H9 (cell line): ENCODE data around the gene SLC25A36. TPM values are rescaled to one million over a fixed set of nuclear protein-coding genes. Genes with fewer than 3 reads are reported as not detected.

Source experiments
- DNase-seq: peaks from one replicate; pipeline ENCODE4 v3.0.0-alpha.2; 2017
- H2AFZ ChIP-seq: one replicate; pipeline ENCODE4 v1.6.1; 2013; ENCODE audit warnings: mild to moderate bottlenecking, low read length, control low read depth, moderate library complexity
- H2AK5ac ChIP-seq: 2 replicates; pipeline ENCODE4 v1.6.1; 2013; ENCODE audit warnings: low read length, control low read depth, mixed read lengths; ENCODE audit not compliant: insufficient read length
- H2BK120ac ChIP-seq: one replicate; pipeline ENCODE4 v1.6.1; 2013; ENCODE audit warnings: low read depth, mild to moderate bottlenecking, low read length, control low read depth, inconsistent platforms; ENCODE audit not compliant: poor library complexity, severe bottlenecking
- H2BK12ac ChIP-seq: 2 replicates; pipeline ENCODE4 v1.6.1; 2013; ENCODE audit warnings: low read length, control low read depth, mixed read lengths, low read depth; ENCODE audit not compliant: insufficient read length
- H2BK15ac ChIP-seq: 2 replicates; pipeline ENCODE4 v1.6.1; 2013; ENCODE audit warnings: low read depth, low read length, control low read depth
- H2BK20ac ChIP-seq: one replicate; pipeline ENCODE4 v1.6.1; 2013; ENCODE audit warnings: low read depth, mild to moderate bottlenecking, low read length, control low read depth, inconsistent platforms; ENCODE audit not compliant: poor library complexity, severe bottlenecking
- H2BK5ac ChIP-seq: 2 replicates; pipeline ENCODE4 v1.6.1; 2013; ENCODE audit warnings: low read length, control low read depth, mixed read lengths; ENCODE audit not compliant: insufficient read length
- H3K14ac ChIP-seq: 2 replicates; pipeline ENCODE4 v1.6.1; 2013; ENCODE audit warnings: low read length, control low read depth; ENCODE audit not compliant: insufficient read depth
- H3K18ac ChIP-seq: 2 replicates; pipeline ENCODE4 v1.6.1; 2013; ENCODE audit warnings: low read depth, mild to moderate bottlenecking, mixed read lengths, low read length, control low read depth; ENCODE audit not compliant: insufficient read length
- H3K23ac ChIP-seq: 2 replicates; pipeline ENCODE4 v1.6.1; 2013; ENCODE audit warnings: low read length, control low read depth, mixed read lengths, low read depth; ENCODE audit not compliant: insufficient read length
- H3K23me2 ChIP-seq: 2 replicates; pipeline ENCODE4 v1.6.1; 2013; ENCODE audit warnings: low read depth, mild to moderate bottlenecking, mixed read lengths, low read length, control low read depth; ENCODE audit not compliant: insufficient read length, poor library complexity, severe bottlenecking
- H3K27ac ChIP-seq: 2 replicates; pipeline ENCODE4 v1.5.1; 2013; ENCODE audit warnings: low read length, control low read depth, mixed read lengths, low read depth; ENCODE audit not compliant: insufficient read length
- H3K27me3 ChIP-seq: 2 replicates; pipeline ENCODE4 v1.6.1; 2013; ENCODE audit warnings: low read length, control low read depth, inconsistent platforms; ENCODE audit not compliant: insufficient read depth
- H3K4ac ChIP-seq: 2 replicates; pipeline ENCODE4 v1.6.1; 2013; ENCODE audit warnings: low read depth, mild to moderate bottlenecking, control low read depth, inconsistent platforms, low read length, moderate library complexity
- H3K4me1 ChIP-seq: 2 replicates; pipeline ENCODE4 v1.6.1; 2013; ENCODE audit warnings: low read length, control low read depth, inconsistent platforms; ENCODE audit not compliant: insufficient read depth
- H3K4me2 ChIP-seq: 2 replicates; pipeline ENCODE4 v1.6.1; 2013; ENCODE audit warnings: low read length, control low read depth, mixed read lengths; ENCODE audit not compliant: insufficient read length, insufficient read depth
- H3K56ac ChIP-seq: 2 replicates; pipeline ENCODE4 v1.6.1; 2013; ENCODE audit warnings: low read depth, mild to moderate bottlenecking, mixed read lengths, low read length, control low read depth; ENCODE audit not compliant: insufficient read length
- H3K79me1 ChIP-seq: 2 replicates; pipeline ENCODE4 v1.6.1; 2013; ENCODE audit warnings: low read depth, mild to moderate bottlenecking, moderate library complexity, low read length, control low read depth, inconsistent platforms; ENCODE audit not compliant: insufficient read depth, poor library complexity, severe bottlenecking
- H3K79me2 ChIP-seq: 2 replicates; pipeline ENCODE4 v1.6.1; 2013; ENCODE audit warnings: low read length, control low read depth, inconsistent platforms; ENCODE audit not compliant: insufficient read depth
- H3K9ac ChIP-seq: 2 replicates; pipeline ENCODE4 v1.6.1; 2013; ENCODE audit warnings: low read length, control low read depth, mixed read lengths; ENCODE audit not compliant: insufficient read length; ENCODE audit errors: extremely low read depth
- H3K9me3 ChIP-seq: one replicate; pipeline ENCODE4 v1.6.1; 2013; ENCODE audit warnings: low read depth, low read length, inconsistent platforms; ENCODE audit not compliant: control insufficient read depth
- H3T11ph ChIP-seq: one replicate; pipeline ENCODE4 v1.6.1; 2013; ENCODE audit warnings: mild to moderate bottlenecking, low read length, control low read depth, inconsistent platforms
- H4K20me1 ChIP-seq: one replicate; pipeline ENCODE4 v1.6.1; 2013; ENCODE audit not compliant: control insufficient read depth, insufficient read length, insufficient read depth
- H4K5ac ChIP-seq: 2 replicates; pipeline ENCODE4 v1.6.1; 2013; ENCODE audit warnings: low read depth, mild to moderate bottlenecking, mixed read lengths, low read length, control low read depth; ENCODE audit not compliant: insufficient read length
- H4K8ac ChIP-seq: replicated peaks from 2 replicates; pipeline ENCODE4 v1.6.1; 2013; ENCODE audit warnings: low read length, control low read depth, mixed read lengths, low read depth; ENCODE audit not compliant: insufficient read length
- H4K91ac ChIP-seq: 2 replicates; pipeline ENCODE4 v1.6.1; 2013; ENCODE audit warnings: low read depth, mild to moderate bottlenecking, moderate library complexity, mixed read lengths, low read length, control low read depth; ENCODE audit not compliant: insufficient read length
- H3K27ac Mint-ChIP-seq, 3 experiments: 2 replicates in 2 of 3; 3 replicates in 1 of 3; pipeline ENCODE4 v1.8.0; 2020 to 2021; ENCODE audit warnings: mixed read lengths in 3 of 3, mild to moderate bottlenecking in 1 of 3, moderate library complexity in 1 of 3
- H3K27me3 Mint-ChIP-seq: 2 replicates; pipeline ENCODE4 v1.8.0; 2021; ENCODE audit warnings: low read depth, mild to moderate bottlenecking, moderate library complexity, mixed read lengths
- H3K36me3 Mint-ChIP-seq, 3 experiments: 2 replicates in 2 of 3; 3 replicates in 1 of 3; pipeline ENCODE4 v1.8.0; 2020 to 2021; ENCODE audit warnings: low read depth in 3 of 3, mixed read lengths in 3 of 3; ENCODE audit not compliant: insufficient read depth in 1 of 3
- H3K4me1 Mint-ChIP-seq, 2 experiments: 2 replicates each; pipeline ENCODE4 v1.8.0; 2020; ENCODE audit warnings: mixed read lengths in 2 of 2
- H3K4me3 Mint-ChIP-seq, 2 experiments: 2 replicates in 1 of 2; 3 replicates in 1 of 2; pipeline ENCODE4 v1.8.0; 2020 to 2021; ENCODE audit warnings: mild to moderate bottlenecking in 2 of 2, mixed read lengths in 2 of 2, moderate library complexity in 1 of 2
- H3K9me3 Mint-ChIP-seq, 2 experiments: 2 replicates in 1 of 2; 3 replicates in 1 of 2; pipeline ENCODE4 v1.8.0; 2020; ENCODE audit warnings: mild to moderate bottlenecking in 2 of 2, mixed read lengths in 2 of 2, moderate library complexity in 1 of 2
- CTCF ChIP-seq: fragments of 200-600 bp; sonication (generic); conservative IDR thresholded peaks from 3 replicates; pipeline ENCODE4 v1.8.0; 2021; ENCODE audit warnings: antibody characterized with exemption, mild to moderate bottlenecking
- WGBS: extraction: QIAGEN DNeasy Blood & Tissue Kit; methylation state at CpG from one replicate; pipeline ENCODE4 v1.1.7; 2013; ENCODE audit warnings: missing lambda C conversion rate, low lambda C conversion rate, mixed read lengths; ENCODE audit not compliant: insufficient read length; ENCODE audit errors: extremely low coverage; 5-methylcytosine and 5-hydroxymethylcytosine counted together
- long read RNA-seq: library from polyadenylated mRNA; unstranded; transcript quantifications from one replicate; pipeline ENCODE4 v2.0.0, GENCODE V29; 2020
- total RNA-seq: library from RNA; stranded (reverse); gene quantifications from 2 replicates; pipeline ENCODE4 v1.2.1, GENCODE V29; 2021

SLC25A36 gene
- total RNA-seq: 70.0 and 77.5 TPM in 2 replicates
- long read RNA-seq, full-length matches to known transcripts: 82 of 160 reads
- long read RNA-seq, partial matches to known transcripts: 25 of 160 reads
- long read RNA-seq, other reads (novel, unspliced or antisense): 53 of 160 reads

- peak within 1 kb of the TSS; percentile 95 to 100 (median 99) for H3K27ac Mint-ChIP-seq
- Histone ChIP-seq H4K5ac (no peak within 1 kb of the TSS), H2BK5ac (no peak within 1 kb of the TSS), H3K18ac (peak within 1 kb of the TSS; percentile 94), H3K4ac (no peak within 1 kb of the TSS; the same call in 1 of the 2 replicates), H3K23ac (no peak within 1 kb of the TSS), H3K4me2 (peak within 1 kb of the TSS; percentile 83), H3K27me3 (no peaks in the 10 kb centered on the region), H2BK20ac (no peak within 1 kb of the TSS), H3K79me2 (peaks cover 29% of the 10 kb centered on the region; the same call in 1 of the 2 replicates), H2AK5ac (no peak within 1 kb of the TSS), H2AFZ (no peak within 1 kb of the TSS), H4K8ac (no peak within 1 kb of the TSS), H2BK12ac (no peak within 1 kb of the TSS), H3K9me3 (no peaks in the 10 kb centered on the region), H3T11ph (no peak within 1 kb of the TSS), H3K79me1 (no peaks in the 10 kb centered on the region), H2BK15ac (no peak within 1 kb of the TSS), H3K14ac (peak within 1 kb of the TSS; percentile 91), H3K4me1 (no peaks in the 10 kb centered on the region), H4K91ac (no peak within 1 kb of the TSS), H3K27ac (peak within 1 kb of the TSS; percentile 24), H4K20me1 (no peaks in the 10 kb centered on the region), H2BK120ac (no peak within 1 kb of the TSS), H3K9ac (peak within 1 kb of the TSS; percentile 90), H3K56ac (no peak within 1 kb of the TSS), H3K23me2 (peaks cover 8% of the 10 kb centered on the region)
- peaks cover 0 to 5% of the 10 kb centered on the region in 2 experiments; a peak in 2 of 5 replicates for H3K9me3 Mint-ChIP-seq
- peaks cover 19 to 36% of the 10 kb centered on the region in 2 experiments for H3K4me1 Mint-ChIP-seq
- H3K36me3 Mint-ChIP-seq: peaks cover 2 to 22% (median 2%) of the 10 kb centered on the region in 3 experiments; a peak in 4 of 7 replicates
- peak within 1 kb of the TSS; percentile 96 for H3K4me3 Mint-ChIP-seq
- WGBS: no CpG with 5 or more reads among the region's 72 CpGs
- no peak for TF ChIP-seq CTCF
- peaks cover 4% of the 10 kb centered on the region for H3K27me3 Mint-ChIP-seq
- DNase-seq: peak; percentile 99
Measured at GRCh38 chr3:140941434-140942220, at the start of gene SLC25A36. Gene SLC25A36 (plus strand): TSS chr3:140941836. CDS start chr3:140942055, 219 bp downstream.
